Measurements from ENCODE around the gene TBR1.

TBR1 gene

DNA sequence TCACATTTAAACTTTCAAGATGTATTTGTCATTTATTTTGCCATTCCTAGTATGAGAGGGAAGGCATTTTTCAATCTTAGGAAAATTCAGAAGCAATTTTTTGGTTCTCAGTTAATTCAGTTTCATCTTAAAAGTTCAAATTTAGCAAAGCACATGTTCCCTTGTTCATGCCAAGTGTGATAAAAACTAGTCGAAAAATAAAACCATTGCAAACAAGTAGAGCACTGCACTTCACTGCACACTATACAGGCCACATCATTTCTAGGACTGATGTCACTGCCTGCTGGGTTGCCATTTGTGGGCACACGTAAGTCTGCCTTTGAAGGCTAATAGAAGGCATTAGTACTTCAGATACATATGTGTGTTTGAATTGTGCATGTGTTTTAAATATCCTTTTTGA, 14.3 kb downstream of the TBR1 start:
- no peak for DNase-seq

DNA sequence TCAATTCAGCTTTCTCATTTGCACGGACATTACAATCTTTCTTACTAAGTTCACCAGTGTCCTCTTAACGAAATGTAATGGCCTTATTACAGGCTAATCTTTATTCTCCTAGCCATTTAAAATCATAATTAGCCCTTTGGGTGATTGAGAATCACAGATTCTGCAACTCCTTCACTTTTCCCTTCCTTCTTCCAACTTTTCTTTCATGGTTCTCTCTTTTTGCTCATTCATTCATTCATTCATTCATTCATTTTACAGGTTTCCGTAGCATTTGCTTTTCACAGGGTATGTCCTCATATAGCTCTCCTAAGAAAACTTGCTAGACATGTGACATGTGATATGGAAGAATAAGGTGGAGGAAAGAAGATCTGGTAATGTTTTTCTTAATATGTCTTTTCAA, 16.0 kb downstream of the TBR1 start:
- no peak for DNase-seq

DNA sequence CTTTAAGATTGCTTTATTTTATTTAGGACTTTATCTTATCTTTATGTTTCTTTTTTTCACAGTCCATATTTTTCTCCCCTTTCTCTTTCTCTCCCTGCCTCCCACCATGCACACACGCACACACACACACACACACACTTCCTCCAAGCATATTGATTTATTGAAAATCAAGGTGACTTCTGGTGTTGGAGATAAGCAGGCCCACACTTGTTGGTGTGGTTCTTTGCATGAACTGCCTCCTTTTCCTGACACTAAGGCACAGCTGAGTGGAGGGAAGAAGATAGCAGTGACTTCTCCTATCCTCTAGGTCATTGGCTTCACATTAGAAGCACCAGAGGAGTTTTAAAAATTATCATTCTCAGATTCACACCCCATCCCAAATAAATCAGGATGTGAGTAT, 18.0 kb downstream of the TBR1 start:
- no peak for DNase-seq

DNA sequence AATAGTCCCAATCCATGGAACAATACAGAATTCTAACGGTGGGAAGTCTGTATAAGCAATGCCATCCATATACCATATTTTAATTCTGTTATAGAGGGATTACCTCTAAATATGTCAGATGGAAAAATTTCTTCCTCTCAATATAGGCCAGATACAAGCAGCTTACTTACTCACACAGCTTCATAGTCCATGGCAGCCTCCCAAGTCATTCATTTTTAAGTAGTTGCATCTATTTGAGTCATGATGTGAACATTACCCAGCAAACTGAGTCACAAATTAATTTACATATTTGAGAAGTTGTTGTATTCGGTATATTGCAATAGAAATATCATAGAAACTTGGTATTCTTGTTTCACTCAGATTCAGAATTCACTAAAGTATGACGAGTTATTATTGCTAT, 20.3 kb downstream of the TBR1 start:
- no peak for DNase-seq

DNA sequence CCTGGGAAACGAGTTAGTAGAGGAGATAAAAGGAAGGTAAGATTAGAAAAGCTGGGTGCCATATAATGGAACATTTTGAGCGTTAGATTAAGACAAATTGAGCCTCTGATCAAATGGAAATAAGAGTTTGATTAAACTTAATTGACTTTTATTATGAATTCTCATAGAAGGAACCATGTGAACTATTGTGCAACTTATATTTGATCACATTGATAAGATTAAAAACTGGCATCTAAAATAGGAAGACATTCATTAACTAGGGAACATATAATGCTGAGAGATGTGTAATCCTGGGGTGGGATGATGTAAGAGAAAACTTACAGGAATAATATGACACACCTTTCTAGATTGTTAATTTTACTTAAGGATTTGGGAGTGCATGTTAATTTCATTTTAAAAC, 22.5 kb downstream of the TBR1 start:
- DNase-seq, result no peak

DNA sequence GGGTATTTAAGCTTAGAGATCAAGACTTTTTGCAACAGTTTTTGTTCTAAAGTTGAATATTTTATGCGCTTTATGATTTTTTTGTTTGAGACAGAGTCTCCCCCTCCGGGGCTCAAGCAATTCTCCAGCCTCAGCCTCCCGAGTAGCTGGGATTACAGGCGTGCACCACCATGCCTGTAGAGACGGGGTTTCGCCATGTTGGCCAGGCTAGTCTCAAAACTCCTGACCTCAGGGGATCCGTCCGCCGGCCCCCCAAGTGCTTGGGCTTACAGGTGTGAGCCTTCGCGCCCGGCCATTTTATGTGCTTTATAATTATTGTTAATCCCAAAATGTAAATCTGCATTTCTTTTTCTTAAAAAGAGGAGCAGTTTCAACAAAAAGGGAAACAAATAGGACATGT, 29.0 kb downstream of the TBR1 start:
- no peak for DNase-seq

DNA sequence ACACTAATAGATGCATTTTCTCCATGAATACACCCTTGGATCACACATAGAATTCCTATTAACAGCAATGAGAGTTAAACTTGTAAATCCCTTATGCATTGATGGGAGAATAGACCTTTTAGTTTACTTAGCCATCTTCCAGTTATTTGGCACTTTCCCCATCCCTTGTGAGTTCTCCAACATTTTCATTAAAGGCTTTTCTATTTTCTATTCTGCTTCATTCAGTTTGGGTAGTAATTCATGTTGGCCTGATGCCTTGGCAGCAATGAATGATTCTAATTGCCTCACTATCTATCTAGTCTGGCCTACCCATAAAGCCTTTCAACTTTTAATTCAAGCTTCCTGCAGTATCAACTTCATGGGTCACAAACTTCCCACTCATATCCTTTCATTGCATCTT, 32.3 kb downstream of the TBR1 start:
- no peak for DNase-seq

DNA sequence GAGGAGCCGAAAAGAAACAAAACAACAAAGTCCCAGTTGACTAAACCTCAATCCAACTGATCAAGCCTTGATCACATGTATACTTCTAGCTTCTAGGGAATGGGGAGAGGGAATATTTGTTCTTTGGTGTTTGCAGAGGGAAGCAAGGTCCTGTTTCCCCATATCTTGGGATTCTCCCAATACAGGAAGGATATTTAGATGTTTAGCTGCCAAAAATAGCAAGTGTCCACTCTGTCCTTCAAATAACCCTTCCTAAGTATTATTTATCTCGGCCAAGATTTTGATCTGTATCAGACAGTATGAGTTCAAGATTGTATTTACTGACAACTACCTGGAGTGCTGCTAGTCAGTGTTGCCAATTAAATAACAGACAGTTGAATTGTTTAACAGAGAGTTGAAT, 55.5 kb downstream of the TBR1 start:
- no peak for DNase-seq

DNA sequence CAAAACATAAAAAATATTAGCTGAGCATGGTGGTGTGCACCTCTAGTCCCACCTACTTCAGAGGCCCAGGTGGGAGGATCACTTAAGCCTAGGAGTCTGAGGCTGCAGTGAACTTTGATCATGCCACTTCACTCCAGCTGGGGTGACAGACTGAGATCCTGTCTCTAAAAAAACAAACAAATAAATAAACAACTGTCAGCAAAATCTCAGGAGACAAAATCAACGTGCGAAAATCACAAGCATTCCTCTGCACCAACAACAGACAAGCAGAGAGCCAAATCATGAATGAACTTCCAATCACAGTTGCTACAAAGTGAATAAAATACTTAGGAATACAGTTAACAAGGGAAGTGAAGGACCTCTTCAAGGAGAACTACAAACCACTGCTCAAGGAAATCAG, 58.8 kb downstream of the TBR1 start:
- no peak for DNase-seq
